Measurements from ENCODE around the gene DYRK2.

The DYRK2 gene

DNA sequence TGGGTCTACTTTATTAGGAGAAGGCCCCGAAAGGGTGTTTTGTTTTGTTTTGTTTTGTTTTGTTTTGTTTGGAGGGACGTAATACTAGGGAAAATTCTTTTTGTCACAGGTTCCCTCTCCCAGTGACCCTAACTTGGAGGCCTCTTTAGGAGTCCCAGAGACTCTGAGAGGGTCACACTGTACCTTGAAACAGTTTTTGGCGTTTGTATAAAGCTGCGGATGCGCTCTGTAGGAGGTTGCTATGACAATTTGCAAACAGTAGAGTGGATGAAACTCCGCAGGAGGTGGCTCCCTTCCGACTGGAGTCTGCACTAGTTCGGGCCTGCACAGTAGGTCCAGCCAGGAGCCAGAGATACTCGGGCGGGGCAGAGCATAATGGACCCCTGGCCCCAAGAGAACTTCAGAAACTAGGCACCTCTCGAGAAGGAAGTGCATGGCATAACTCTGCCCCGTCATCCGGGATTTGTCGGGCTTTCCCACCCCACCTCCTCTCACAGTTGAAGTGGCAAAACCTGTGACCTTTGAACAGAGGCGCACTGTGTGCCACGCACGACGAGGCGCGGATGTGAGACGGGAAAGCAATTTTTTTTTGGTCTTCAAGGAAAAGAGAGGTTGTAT is 1.3 kb upstream of the DYRK2 start:
- DNase-seq: no peak

DNA sequence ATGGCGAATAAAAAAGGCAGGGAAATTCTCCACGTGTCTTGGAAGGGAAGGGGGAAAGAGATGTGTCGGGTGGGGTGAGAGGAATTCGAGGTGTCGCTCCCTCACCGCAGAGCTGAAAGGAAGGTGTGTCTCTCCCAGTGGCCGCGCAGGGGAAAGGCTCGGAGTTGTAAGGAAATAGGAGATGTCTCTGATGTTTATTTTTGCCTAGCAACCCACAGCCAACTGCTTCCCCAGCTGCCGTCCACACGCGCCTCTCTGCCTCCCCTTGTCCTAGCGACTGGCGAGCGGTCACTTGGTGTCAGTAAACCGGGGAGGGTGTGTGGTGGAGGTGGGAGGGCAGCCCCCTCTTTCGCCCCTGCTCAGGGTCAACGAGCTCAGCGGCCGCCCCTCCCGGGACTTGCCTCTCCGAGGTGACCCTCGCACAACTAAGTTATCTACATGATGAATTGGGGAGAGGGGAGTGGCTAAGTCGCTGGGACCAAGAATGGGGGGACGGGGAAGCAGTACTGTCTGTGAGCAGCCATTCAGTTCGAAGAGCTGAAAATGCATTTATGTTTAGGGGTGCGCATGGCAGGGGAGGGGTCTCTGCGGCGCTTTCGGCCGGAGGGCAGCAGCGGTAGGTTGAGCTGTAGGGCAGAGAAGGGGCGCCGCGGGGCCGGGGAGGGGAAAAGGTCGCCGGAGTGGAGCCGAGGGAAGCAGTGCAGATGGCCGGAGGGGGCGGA is 585 bp upstream of the DYRK2 start:
- peak; percentile 76 to 79 for DNase-seq

DNA sequence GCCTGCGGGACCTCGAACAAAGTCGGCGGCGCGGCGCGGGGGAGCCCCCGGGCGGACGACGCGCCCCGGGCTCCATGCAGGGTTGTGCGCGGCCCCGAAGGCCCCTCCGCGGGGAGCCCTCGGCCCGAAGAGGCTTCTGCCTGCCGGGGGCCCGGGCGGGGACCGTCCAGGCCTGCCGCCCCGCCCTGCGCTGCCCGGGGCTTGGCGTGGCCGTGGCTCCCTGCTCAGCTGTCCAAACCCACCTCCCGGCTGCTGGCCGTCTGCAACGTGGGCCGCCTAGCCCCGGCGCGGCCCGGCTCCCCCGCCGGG is 670 bp downstream of the DYRK2 start:
- no peak for DNase-seq

DNA sequence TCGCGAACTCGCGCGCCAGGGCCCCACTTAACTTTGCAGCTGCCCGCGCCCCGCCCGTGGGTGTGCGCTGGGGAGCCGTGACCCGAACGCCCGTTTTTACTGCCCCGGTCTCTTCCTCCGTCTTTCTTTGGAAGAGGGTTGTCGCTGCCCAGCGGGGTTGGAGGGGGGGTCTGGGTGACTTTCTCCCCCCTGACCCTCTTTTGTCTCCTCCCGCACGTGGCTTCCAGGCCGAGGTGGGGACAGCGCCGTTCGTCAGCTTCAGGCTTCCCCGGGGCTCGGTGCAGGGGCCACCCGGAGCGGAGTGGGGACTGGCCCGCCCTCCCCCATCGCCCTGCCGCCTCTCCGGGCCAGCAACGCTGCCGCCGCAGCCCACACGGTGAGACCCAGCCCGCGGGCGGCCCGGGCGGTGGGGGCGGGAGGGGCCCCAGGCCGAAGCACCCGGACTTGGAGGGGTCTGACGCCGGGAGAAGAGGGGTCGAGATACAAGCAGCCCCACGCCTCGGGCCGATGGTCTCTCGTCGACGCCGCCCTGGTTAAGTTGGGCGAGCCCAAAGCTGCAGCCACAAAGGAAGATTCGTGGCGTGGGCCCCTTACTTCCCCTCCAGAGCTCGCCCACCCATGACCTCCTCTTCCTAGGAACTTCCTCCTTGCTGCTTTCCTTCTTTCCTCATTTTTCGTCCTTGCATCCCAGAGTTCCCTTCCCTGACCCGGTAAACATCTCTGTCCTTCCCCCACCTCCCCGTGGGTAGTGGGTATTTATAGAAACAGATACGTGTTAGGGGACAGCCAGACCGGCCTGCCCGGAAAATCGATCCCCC is 1.2 kb downstream of the DYRK2 start:
- DNase-seq: no peak

DNA sequence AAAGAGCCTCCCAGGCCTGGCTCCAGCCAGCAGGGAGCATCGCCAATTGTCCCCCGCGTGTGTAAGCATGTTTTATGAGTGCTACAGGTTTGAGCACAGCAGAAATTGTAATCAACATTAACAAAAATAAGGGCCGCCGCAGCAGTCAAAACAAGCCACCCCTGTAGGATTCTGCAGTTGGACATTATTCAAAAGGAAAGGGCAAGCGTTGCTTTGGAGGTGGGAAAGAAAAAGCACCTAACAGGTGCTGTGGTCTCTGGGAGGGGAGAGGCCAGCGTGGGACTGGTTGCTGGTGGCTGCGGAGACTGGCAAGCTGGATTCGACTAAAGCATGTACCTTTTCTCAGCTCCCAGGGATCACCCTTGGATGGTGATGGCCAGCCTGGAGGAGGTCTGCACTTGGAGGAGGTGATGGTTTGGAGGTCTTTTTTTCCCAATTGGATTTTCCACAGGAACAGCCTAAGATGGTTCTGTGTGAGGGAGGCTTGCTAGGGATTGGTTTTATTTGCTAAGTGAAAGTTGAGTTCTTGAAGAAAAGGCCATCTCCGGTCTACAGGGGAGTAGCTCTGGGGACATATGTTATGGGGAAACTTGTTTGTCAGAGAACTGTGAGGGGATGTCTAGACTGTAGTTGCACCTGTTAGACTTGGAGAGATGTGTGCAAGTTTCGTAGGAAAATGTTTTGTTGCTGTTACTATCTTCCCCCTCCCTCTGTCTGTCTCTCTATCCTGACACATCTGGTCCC is 2.0 kb downstream of the DYRK2 start:
- DNase-seq: no peak

DNA sequence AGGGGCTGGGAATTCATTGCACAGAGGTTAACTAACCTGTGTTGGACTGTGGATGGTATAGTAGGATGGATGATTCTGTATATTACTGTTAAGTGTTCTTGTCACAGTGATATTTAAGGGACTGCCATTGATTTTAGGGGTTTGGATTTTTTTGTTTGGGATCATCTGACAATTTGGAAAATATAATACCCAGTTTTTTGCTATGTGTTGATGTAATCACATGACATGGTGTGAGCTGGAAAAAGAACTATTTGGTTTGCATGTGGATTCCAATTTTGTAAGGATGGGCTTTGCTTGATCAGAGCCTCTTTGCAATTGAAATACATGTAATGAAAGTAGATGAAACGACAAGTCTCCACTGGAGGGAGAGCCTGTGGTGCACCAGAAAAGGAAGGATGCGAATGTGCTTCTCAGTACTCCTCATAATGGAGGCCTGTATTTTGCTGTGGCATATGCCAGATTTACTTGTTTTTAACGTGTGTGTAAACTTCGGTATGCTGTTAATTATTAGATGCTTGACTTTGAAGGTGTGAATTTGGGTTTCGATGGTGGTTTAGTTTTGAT is 2.7 kb downstream of the DYRK2 start:
- peak; percentile 26 to 34 for DNase-seq

DNA sequence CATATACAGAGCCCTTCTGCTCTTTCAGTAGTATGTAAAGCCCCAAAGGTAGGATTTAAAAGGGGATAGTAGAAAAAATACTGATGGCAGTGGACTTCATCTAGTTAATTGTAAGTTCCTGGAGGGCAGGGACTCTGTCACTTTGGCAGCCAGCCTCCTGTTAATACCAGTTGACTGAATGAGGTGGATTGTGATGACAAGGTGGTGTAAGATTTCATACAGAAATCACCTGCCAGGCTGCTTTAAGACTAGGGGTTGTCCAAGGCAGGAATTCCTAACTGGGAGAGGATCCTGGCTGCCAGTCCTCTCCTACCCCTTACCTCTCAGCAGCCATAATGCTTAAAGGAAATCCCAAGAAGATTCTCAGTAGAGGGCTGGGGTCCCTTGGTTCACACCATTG is 7.3 kb downstream of the DYRK2 start:
- DNase-seq: no peak

DNA sequence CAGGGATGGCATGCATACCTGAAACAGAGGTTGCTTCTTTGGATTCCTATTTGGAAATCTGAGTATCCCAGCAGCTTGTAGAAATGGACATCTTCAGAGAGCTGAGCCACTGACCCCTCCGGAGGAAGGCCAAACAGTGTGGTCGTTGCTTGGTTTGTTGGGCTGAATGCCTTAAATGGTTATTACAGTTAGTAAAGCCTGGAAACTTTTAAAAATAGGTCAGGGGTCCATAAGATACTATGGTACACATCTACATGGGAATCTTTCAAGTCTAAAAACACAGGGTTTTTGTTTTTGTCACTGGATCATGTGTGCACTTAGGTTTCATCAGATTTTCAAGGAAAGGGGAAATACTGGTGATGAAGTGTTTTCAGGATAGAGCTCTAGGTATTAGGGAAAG is 7.7 kb downstream of the DYRK2 start:
- no peak for DNase-seq

DNA sequence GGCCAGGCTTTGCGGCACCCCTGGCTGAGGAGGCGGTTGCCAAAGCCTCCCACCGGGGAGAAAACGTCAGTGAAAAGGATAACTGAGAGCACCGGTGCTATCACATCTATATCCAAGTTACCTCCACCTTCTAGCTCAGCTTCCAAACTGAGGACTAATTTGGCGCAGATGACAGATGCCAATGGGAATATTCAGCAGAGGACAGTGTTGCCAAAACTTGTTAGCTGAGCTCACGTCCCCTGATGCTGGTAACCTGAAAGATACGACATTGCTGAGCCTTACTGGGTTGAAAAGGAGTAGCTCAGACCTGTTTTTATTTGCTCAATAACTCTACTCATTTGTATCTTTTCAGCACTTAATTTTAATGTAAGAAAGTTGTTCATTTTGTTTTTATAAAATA is 9.9 kb downstream of the DYRK2 start:
- no peak for DNase-seq

DNA sequence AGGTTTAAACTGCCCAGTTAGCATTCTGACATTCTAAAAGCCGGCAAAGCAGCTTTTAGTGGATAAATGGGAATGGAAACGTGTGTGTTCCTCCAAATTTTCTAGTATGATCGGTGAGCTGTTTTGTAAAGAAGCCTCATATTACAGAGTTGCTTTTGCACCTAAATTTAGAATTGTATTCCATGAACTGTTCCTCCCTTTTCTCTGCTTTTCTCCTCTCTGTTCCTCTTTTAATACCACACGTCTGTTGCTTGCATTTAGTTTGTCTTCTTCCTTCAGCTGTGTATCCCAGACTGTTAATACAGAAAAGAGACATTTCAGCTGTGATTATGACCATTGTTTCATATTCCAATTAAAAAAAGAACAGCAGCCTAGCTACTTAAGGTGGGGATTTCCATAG is 10.7 kb downstream of the DYRK2 start:
- no peak for DNase-seq

DNA sequence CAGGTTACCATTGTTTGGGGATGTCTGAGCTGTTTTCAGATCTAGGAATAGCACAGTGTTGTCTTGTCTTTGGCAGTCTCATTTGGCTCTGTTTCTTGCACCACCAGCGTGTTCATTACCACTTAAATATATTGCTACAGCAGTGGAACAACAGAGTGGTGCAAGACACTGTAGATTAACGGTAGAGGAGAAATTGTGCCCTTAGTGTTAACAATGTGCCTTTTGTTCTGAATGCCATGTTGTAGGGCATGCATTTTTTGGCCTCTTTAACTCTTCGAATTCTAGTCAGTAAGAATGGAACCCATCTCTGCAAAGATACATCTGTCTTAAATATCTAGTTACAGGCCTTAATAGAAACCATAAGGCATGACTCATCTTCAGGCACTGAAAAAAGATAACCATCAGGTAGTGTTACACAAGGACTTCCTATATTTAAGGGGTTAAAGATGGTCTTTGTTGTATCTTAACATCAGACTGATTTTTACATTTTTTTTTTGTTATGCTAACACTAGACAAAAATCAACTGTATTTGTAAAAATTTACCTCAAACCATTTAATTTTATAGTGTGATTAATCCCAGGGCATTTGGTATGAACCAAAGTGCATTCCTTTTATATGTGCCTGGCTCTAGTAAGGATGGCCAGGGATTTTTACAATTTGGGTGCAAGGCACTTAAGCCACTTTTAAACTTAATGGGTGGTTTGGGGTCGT is 12.9 kb downstream of the DYRK2 start:
- DNase-seq: no peak

DNA sequence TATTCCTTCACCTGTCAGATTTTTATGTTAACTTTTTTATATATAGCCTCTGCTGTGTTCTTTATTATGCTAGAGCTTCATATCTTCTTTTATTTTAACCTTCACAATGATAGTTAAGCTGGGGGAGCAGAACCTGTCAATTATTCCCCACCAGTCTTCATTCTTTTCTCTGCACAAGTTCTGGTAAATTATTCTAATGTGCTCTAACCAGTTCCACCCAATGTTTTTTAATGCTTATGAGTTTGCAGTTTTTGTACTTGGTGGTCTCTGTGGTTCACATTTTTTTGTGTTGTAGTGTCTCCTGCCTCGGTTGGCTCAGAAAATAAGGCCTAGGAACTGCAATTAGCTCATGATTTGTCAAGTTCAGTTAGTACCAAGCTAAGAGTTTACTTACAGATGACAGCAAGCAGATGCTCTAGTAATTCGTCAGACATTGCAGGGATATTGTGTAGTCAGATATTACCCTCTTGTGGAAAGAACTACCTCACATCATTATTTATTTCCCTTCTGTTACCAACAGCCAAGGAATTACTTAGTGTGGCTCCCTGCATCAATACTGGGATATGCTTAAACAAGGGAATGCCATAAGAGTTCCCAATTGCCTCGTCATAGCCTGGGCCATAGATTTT is 14.5 kb downstream of the DYRK2 start:
- no peak for DNase-seq

DNA sequence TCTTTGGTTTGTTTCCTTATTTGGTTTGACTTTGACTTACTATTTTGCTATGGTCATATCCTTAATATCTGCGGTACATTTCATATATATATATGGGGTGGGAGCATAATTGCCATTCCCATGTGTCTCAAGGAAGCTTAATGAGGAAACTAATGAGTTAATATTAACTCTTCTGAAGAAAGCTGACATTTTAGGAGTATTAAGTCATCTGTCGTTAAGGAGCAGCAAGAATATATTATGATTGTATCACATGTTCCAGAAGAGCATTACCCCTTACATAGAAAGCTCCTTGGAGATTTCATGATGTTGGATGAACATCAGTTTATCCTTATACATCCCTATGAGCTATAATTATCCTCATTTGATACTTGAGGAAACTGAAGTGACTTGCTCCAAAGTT is 15.6 kb downstream of the DYRK2 start:
- DNase-seq: no peak

DNA sequence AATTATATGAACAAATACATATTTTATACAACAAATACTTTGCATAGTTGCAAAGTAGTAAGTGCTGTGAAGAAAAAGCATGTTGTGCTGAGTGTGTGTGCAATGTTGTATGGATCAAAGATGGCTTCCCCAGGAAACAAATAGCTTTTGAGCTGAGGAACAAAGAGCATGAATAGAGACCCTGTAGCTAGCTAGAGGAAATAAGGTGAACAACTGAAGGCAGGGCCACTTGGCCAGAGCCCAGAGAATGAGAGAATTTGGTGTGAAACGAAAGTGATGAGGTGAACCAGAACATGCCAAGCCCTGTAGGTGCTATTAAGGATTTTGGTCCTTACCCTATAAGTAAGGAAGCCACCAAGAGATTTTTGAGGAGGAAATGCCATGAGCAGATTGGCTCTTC is 17.1 kb downstream of the DYRK2 start:
- no peak for DNase-seq

DNA sequence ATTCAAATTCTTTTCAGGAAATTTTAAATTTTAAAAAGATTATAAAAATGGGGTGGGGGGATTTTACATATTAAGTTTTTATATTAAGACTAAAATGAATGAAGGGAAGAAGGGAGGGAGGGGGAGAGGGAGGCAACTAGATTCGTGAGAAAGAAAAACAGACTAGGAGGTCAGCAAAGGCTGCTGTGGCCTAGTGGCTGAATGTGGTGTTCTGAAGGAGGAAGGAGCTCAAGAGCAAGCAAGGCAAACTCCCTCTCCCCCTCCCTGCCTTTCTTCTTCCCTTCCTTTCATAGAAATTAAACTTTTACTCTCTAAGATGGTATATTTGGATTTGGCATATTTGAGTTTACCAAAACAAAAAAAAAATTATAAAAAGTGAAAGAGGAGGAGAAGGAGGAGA is 18.1 kb downstream of the DYRK2 start:
- DNase-seq: no peak

DNA sequence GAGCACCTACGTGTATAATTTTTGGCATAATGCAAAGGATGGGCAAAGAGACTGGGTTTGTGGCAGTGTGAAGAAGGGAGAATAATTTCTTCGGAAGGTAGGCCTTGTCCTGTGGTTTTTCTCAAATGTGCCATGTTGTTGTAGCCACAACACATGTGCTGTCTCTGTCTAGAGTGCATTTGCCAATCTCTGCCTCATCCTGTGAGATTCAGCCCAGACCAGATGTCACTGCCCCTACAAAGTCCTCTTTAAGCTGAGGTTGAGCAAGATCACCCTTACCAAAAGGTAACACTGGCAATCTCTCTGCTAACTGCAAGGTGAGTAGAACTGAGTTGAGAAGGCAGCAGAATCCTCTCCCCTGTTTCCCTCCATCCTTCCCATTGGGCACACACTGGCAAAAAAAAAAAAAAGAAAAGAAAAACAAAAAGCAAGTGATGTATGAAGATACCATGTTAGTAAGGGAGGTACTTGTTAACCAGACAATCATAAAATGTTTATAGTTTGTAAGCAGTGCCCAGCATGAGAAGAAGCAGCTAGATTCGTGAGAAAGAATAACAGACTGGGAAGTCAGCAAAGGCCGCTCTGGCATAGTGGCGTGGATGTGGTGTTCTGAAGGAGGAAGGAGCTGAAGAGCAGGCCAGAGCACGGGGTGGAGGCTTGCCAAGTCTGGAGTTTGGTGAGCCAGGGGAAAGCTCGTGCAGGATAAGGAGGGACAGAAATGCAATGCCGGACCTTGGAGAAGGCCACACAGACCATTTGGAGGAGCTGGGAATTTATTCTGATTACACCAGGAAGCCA is 18.9 kb downstream of the DYRK2 start:
- DNase-seq: no peak

DNA sequence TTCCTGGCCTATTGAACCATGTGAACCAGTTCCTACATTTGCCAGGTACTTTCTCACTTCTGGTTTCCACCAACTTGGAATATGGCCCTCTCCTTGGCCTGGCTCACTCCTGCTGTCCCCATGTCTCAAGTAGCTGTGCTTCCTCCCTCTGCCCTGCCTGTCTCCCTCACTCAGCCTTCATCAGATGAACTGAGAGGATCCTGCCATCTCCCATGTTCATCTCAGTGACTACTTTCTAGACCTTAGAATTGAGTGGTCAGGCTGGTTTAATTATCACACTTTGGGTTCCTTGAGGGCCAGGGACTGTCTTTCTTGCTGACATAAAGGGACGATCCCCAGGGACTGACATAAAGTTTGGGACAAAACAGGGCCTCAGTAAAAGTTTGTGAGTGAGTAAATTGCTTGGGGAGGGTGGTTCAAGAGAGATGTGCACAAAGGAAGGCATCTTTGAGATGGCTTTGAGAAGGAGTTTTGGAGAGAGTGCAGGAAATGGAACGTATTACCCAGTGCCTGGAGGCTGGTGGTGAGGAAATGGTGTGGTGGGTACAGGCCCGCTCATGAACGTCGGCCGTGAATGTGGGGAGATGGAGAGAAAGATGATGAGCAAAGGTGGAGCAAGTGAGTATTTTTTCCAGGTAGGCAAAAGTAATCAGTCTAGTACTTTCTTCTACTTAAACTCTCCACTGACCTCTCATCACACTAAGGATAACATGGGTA is 20.8 kb downstream of the DYRK2 start:
- no peak for DNase-seq

DNA sequence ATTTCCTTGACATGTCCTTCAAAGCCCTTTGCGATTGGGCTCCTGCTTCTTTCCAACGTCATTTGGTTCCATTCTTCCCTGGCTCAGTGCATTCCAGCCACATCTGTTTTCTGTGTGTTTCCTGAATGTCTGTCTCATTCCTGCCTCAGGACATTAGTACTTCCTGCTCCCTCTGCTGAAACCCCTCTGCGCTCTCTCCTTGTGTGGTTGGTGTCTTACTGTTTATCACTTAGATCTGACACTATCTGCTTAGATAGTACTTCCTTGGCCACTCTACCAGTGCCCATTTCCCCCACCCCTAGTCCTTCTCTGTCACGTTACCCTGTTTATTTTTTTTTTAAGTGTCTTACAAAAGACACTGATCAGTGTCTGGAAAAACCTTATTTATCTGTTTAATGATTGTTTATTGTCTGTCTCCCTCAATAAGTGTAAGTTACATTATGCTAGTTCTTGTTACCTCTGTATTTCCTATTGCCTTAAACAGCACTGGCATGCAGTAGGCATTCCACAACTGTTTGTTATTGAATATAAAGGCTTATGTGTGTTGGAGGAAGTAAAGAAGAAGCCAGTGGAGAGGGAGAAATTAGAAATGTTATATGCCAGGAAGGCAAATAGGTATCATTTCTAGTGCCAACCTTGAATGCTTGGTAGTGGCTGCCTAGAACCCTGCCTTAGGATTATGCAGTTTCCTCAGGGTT is 21.5 kb downstream of the DYRK2 start:
- DNase-seq: no peak

DNA sequence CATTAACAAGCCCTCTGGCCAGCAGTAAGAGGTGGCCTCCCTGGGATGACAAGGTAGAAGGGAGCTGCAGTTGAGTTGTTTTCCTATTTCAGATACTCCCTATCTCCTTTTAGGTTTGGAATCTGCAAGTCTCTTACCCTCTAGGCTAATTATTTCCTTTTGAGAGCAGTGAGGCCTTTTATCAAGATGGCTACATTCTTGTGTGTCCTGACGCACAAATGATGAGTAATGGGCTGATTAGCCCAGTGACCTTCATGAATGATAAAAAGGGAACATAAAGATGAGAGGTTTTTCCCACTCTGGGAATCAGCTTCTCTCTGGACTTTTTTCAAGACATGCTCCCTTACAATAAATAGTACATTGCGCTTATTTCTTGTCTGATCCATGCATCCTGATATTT is 22.9 kb downstream of the DYRK2 start:
- DNase-seq: no peak

DNA sequence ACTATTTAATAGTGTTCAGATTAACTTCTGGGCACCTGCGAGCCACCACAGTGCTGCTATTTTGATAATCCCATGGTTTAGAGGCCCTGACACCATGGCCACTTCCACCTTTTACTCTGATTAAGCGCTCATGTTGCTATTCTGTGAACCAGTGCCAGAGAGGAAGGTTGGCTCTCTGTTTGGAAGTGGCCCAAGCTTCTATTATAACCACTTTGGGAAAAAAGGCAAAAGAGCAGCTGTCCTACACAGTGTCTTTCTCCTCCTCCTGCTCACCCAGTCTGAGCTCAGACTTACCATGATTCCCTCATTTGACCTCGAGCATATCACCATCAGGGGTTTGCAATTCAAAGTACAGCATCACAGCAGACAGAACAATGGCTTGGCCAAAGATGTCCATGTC is 23.3 kb downstream of the DYRK2 start:
- DNase-seq: no peak

All from AML-193 (cell line).